H1 (cell line): Measurements from ENCODE around the gene SLC1A5. TPM values are rescaled to one million over a fixed set of nuclear protein-coding genes. Genes with fewer than 3 reads are reported as not detected.

Experiments
- CTCF ChIA-PET: fragments of 300-600 bp; sonication (Branson Sonifier 250); formaldehyde crosslinking; loops from one replicate; lab custom pipeline; 2021; ENCODE audit not compliant: partially characterized antibody; lab: Charles Lee
- POLR2A ChIA-PET: fragments of 300-600 bp; sonication (Branson Sonifier 250); formaldehyde crosslinking; loops from one replicate; lab custom pipeline; 2021; ENCODE audit warnings: inconsistent platforms; ENCODE audit not compliant: partially characterized antibody; lab: Charles Lee
- DNase-seq, 2 experiments: peaks; one replicate each; pipeline versions ENCODE4 v3.0.0 to v3.0.0-alpha.2; 2010 to 2022; ENCODE audit warnings: low spot score in 2 of 2, low read depth in 1 of 2, mixed read lengths in 1 of 2
- FAIRE-seq: peaks from 2 replicates; lab custom pipeline; 2011; peaks lifted over from hg19 to GRCh38; lab: Jason Lieb, UNC
- H2AFZ ChIP-seq: 2 replicates; pipeline ENCODE4 v1.8.1; 2012; ENCODE audit warnings: low read length, inconsistent platforms
- H2AK5ac ChIP-seq: 2 replicates; pipeline ENCODE4 v1.6.1; 2013; ENCODE audit warnings: low read depth, low read length
- H2BK120ac ChIP-seq: replicated peaks from 2 replicates; pipeline ENCODE3; 2013; ENCODE audit warnings: low read depth, low read length, inconsistent platforms
- H2BK12ac ChIP-seq: 2 replicates; pipeline ENCODE4 v1.6.1; 2013; ENCODE audit warnings: low read depth, low read length
- H2BK15ac ChIP-seq: 2 replicates; pipeline ENCODE4 v1.6.1; 2013; ENCODE audit warnings: low read length
- H2BK20ac ChIP-seq: 2 replicates; pipeline ENCODE4 v1.6.1; 2013; ENCODE audit warnings: low read length
- H2BK5ac ChIP-seq: 2 replicates; pipeline ENCODE4 v1.6.1; 2013; ENCODE audit warnings: low read depth, low read length
- H3K14ac ChIP-seq: 2 replicates; pipeline ENCODE4 v1.6.1; 2013; ENCODE audit warnings: inconsistent platforms; ENCODE audit not compliant: insufficient read length
- H3K18ac ChIP-seq: 2 replicates; pipeline ENCODE4 v1.6.1; 2013; ENCODE audit warnings: low read length; ENCODE audit errors: extremely low read depth
- H3K23ac ChIP-seq: 2 replicates; pipeline ENCODE4 v1.6.1; 2013; ENCODE audit warnings: inconsistent platforms; ENCODE audit not compliant: insufficient read length
- H3K23me2 ChIP-seq: 2 replicates; pipeline ENCODE4 v1.6.1; 2013; ENCODE audit warnings: low read depth, low read length
- H3K27ac ChIP-seq: 2 replicates; pipeline ENCODE4 v1.6.1; 2011; ENCODE audit warnings: low read depth, low read length, inconsistent platforms
- H3K27me3 ChIP-seq, 4 experiments: replicated peaks in 1 of 4; 1 replicate in 1 of 4; 2 replicates in 3 of 4; pipeline versions ENCODE4 v1.6.1 to v1.8.1; 2011 to 2013; ENCODE audit warnings: low read length in 3 of 4, mild to moderate bottlenecking in 3 of 4, inconsistent platforms in 2 of 4, mixed read lengths in 2 of 4, moderate library complexity in 1 of 4; ENCODE audit not compliant: control insufficient read depth in 3 of 4, insufficient read depth in 3 of 4; ENCODE audit errors: extremely low read depth in 1 of 4
- H3K36me3 ChIP-seq, 4 experiments: 2 replicates each; pipeline versions ENCODE4 v1.6.1 to v1.8.1; 2011 to 2013; ENCODE audit warnings: mild to moderate bottlenecking in 4 of 4, low read length in 3 of 4, moderate library complexity in 2 of 4, control low read depth in 1 of 4, inconsistent platforms in 1 of 4; ENCODE audit not compliant: insufficient read depth in 4 of 4, control insufficient read depth in 2 of 4
- H3K4ac ChIP-seq: replicated peaks from 2 replicates; pipeline ENCODE3; 2013; ENCODE audit warnings: low read length, low read depth, mixed read lengths, inconsistent platforms; ENCODE audit not compliant: insufficient read length
- H3K4me1 ChIP-seq, 4 experiments: replicated peaks in 1 of 4; 1 replicate in 1 of 4; 2 replicates in 3 of 4; pipeline versions ENCODE4 v1.6.1 to v1.8.1; 2011 to 2013; ENCODE audit warnings: low read length in 3 of 4, inconsistent platforms in 2 of 4, mixed read lengths in 1 of 4; ENCODE audit not compliant: insufficient read depth in 4 of 4, control insufficient read depth in 3 of 4
- H3K4me2 ChIP-seq, 2 experiments: 2 replicates each; pipeline versions ENCODE4 v1.6.1 to v1.8.1; 2011 to 2013; ENCODE audit warnings: low read depth in 2 of 2, low read length in 2 of 2, control low read depth in 1 of 2, inconsistent platforms in 1 of 2, mild to moderate bottlenecking in 1 of 2; ENCODE audit not compliant: insufficient read depth in 1 of 2
- H3K4me3 ChIP-seq, 4 experiments: fragments of 200-600, 300-600 bp in 1 of 4; sonication (generic), shearing (Covaris generic), sonication (Bioruptor Twin) in 1 of 4; 2 replicates each; pipeline versions ENCODE4 v1.5.1 to v1.8.1; 2011 to 2016; ENCODE audit warnings: low read length in 4 of 4, low read depth in 3 of 4, control low read depth in 2 of 4, inconsistent platforms in 2 of 4, mild to moderate bottlenecking in 2 of 4, mixed read lengths in 1 of 4, moderate library complexity in 1 of 4; ENCODE audit not compliant: insufficient read depth in 2 of 4; ENCODE audit errors: extremely low read depth in 1 of 4
- H3K56ac ChIP-seq: replicated peaks from 2 replicates; pipeline ENCODE3; 2013; ENCODE audit warnings: low read depth, mild to moderate bottlenecking, mixed read lengths, low read length, inconsistent platforms; ENCODE audit not compliant: insufficient read length
- H3K79me1 ChIP-seq: 2 replicates; pipeline ENCODE4 v1.6.1; 2013; ENCODE audit warnings: low read depth, low read length, control low read depth
- H3K79me2 ChIP-seq, 2 experiments: 2 replicates each; pipeline versions ENCODE4 v1.6.1 to v1.8.1; 2012 to 2013; ENCODE audit warnings: low read length in 2 of 2, mild to moderate bottlenecking in 2 of 2, inconsistent platforms in 1 of 2; ENCODE audit not compliant: insufficient read depth in 2 of 2, control insufficient read depth in 1 of 2
- H3K9ac ChIP-seq, 4 experiments: replicated peaks in 1 of 4; 1 replicate in 1 of 4; 2 replicates in 3 of 4; pipeline versions ENCODE4 v1.6.1 to v1.8.1; 2011 to 2013; ENCODE audit warnings: low read depth in 3 of 4, low read length in 3 of 4, control low read depth in 2 of 4, mild to moderate bottlenecking in 2 of 4, moderate library complexity in 2 of 4, inconsistent platforms in 1 of 4; ENCODE audit errors: extremely low read depth in 1 of 4
- H3K9me3 ChIP-seq, 2 experiments: 2 replicates each; pipeline versions ENCODE4 v1.6.1 to v1.8.1; 2012 to 2013; ENCODE audit warnings: mild to moderate bottlenecking in 2 of 2, moderate library complexity in 2 of 2, control low read depth in 1 of 2, inconsistent platforms in 1 of 2, low read depth in 1 of 2, low read length in 1 of 2, mixed read lengths in 1 of 2; ENCODE audit not compliant: insufficient read depth in 2 of 2
- H4K20me1 ChIP-seq, 2 experiments: replicated peaks in 1 of 2; 2 replicates each; pipeline versions ENCODE3 to v1.8.1; 2011 to 2013; ENCODE audit warnings: inconsistent platforms in 2 of 2, low read length in 2 of 2, mild to moderate bottlenecking in 1 of 2; ENCODE audit not compliant: insufficient read depth in 2 of 2, control insufficient read depth in 1 of 2
- H4K5ac ChIP-seq: 2 replicates; pipeline ENCODE4 v1.6.1; 2013; ENCODE audit warnings: low read length, low read depth, mixed read lengths, inconsistent platforms; ENCODE audit not compliant: insufficient read length
- H4K8ac ChIP-seq: 2 replicates; pipeline ENCODE4 v1.8.0; 2013; ENCODE audit warnings: mild to moderate bottlenecking, moderate library complexity, low read length, inconsistent platforms; ENCODE audit not compliant: insufficient read depth; ENCODE audit errors: extremely low read depth
- H4K91ac ChIP-seq: replicated peaks from 2 replicates; pipeline ENCODE3; 2013; ENCODE audit warnings: low read length, mixed read lengths, inconsistent platforms; ENCODE audit not compliant: insufficient read length
- KDM4A ChIP-seq: IDR thresholded peaks from one replicate; pipeline ENCODE4 v1.7.1; 2012; ENCODE audit warnings: low read depth, mild to moderate bottlenecking, moderate library complexity, low read length, inconsistent platforms; ENCODE audit not compliant: severe bottlenecking
- POU5F1 ChIP-seq: IDR thresholded peaks from 2 replicates; pipeline ENCODE4 v1.6.1; 2011; ENCODE audit warnings: low read depth, mild to moderate bottlenecking, low read length, moderate library complexity
- TBP ChIP-seq: IDR thresholded peaks from 2 replicates; pipeline ENCODE4 v1.6.1; 2011; ENCODE audit warnings: low read depth, low read length, improper control_type of control experiment
- TEAD4 ChIP-seq: IDR thresholded peaks from 2 replicates; pipeline ENCODE4 v1.6.1; 2012; ENCODE audit warnings: low read depth, low read length, inconsistent platforms, mixed read lengths
- WGBS, 2 experiments: shearing (Covaris generic) in 1 of 2; methylation state at CpG; one replicate each; pipeline versions ENCODE4 v1.1.6 to v1.1.7; 2013 to 2015; ENCODE audit warnings: low lambda C conversion rate in 2 of 2, mixed read lengths in 2 of 2, inconsistent platforms in 1 of 2, low coverage in 1 of 2, missing lambda C conversion rate in 1 of 2; ENCODE audit not compliant: insufficient replicate concordance in 2 of 2, insufficient coverage in 1 of 2, insufficient read length in 1 of 2; ENCODE audit errors: extremely low coverage in 1 of 2, missing lambda C conversion rate in 1 of 2; 5-methylcytosine and 5-hydroxymethylcytosine counted together
- polyA plus RNA-seq, 7 experiments: library from polyadenylated mRNA; depleted of rRNA in 3 of 7; stranded (reverse) in 5 of 7; unstranded in 2 of 7; fragments of >200 nt in 5 of 7; fragments of 200-250 nt in 2 of 7; gene quantifications; 1 replicate in 5 of 7; 2 replicates in 1 of 7; 4 replicates in 1 of 7; pipeline versions ENCODE4 v1.2.1 to v1.2.3, GENCODE V29; 2011 to 2013; ENCODE audit warnings: missing spikeins in 2 of 7, mixed read lengths in 2 of 7
- total RNA-seq: library from RNA; stranded (reverse); fragmentation: NEBNext Ultra II Directional; extraction: Animal tissue kit (Norgen Biotek cat#: 25700); gene quantifications from 2 replicates; pipeline ENCODE4 v1.2.1, GENCODE V29; 2021

The SLC1A5 gene
- total and polyA plus RNA-seq, 2 of the 8 experiments (the other 6 are each of a cell fraction or from before 2014, with no cell fraction given), result 291 to 351 TPM

- no peaks in the 10 kb centered on the region for H3K9me3 ChIP-seq
- CTCF ChIA-PET, result interaction anchor here (0.8 to 15.8 kb wide), 8 partner anchors 11 to 127 kb away, joined by 3 to 188 read pairs (median 10); no protein-coding TSS in a partner anchor
- TF ChIP-seq TEAD4, result no peak
- no peak for TF ChIP-seq POU5F1
- TF ChIP-seq TBP, result no peak
- TF ChIP-seq KDM4A, result no peak
- TF ChIP-seq, all 59 proteins: peak for 0
- Histone ChIP-seq H3K4me1 (peaks cover 0 to 3% (median 0%) of the 10 kb centered on the region in 4 experiments; a peak in 4 of 7 replicates), H3K23ac (no peak overlapping the region), H4K91ac (no peak overlapping the region), H4K8ac (no peak overlapping the region; the same call in 1 of the 2 replicates), H3K4ac (no peak overlapping the region), H3K23me2 (no peaks in the 10 kb centered on the region), H3K14ac (no peak overlapping the region), H3K18ac (no peak overlapping the region), H4K20me1 (peaks cover 32 to 47% of the 10 kb centered on the region in 2 experiments), H3K79me2 (peaks cover 0 to 26% of the 10 kb centered on the region in 2 experiments; a peak in 2 of 4 replicates), H2AK5ac (no peak overlapping the region), H3K4me2 (no peak overlapping the region), H3K27ac (no peak overlapping the region), H4K5ac (no peak overlapping the region), H2AFZ (no peak overlapping the region), H3K56ac (no peak overlapping the region), H2BK120ac (no peak overlapping the region), H3K27me3 (no peaks in the 10 kb centered on the region), H2BK5ac (peak overlapping the region; percentile 66; the same call in 1 of the 2 replicates), H2BK12ac (no peak overlapping the region), H3K79me1 (peaks cover 5% of the 10 kb centered on the region), H3K36me3 (peaks cover 34 to 63% (median 51%) of the 10 kb centered on the region in 4 experiments), H2BK20ac (no peak overlapping the region), H3K9ac (no peak overlapping the region), H2BK15ac (no peak overlapping the region), H3K4me3 (no peak overlapping the region)
- DNase-seq, result no peak
- WGBS, 2 experiments, result 89% methylated on average over 14 of the region's 14 CpGs; no CpG with 5 or more reads in 1 of the 2 experiments
- FAIRE-seq, result no peak
- POLR2A ChIA-PET, result interaction anchor here (1.2 to 4.2 kb wide), 3 partner anchors 9 to 54 kb away, joined by 3 to 26 read pairs (median 4); partner anchors contain the start of gene PRKD2
Measured at GRCh38 chr19:46731584-46731983, 56.8 kb downstream of the SLC1A5 start.
